KMS-11 (cell line): ENCODE measurements around the gene SPOCK2.

Source experiments
- H2AFZ ChIP-seq: fragments of 200-600 bp; sonication (generic); 2 replicates; pipeline ENCODE4 v1.6.1; 2016; ENCODE audit warnings: antibody characterized with exemption, mixed run types, low read depth
- H3K27ac ChIP-seq: fragments of 200-600 bp; sonication (generic); 2 replicates; pipeline ENCODE4 v1.6.1; 2016; ENCODE audit warnings: mild to moderate bottlenecking, mixed run types
- H3K27me3 ChIP-seq: fragments of 200-600 bp; sonication (generic); 2 replicates; pipeline ENCODE4 v1.6.1; 2017; ENCODE audit warnings: mild to moderate bottlenecking, low read depth, mixed run types, moderate library complexity; ENCODE audit not compliant: insufficient read depth
- H3K36me3 ChIP-seq: fragments of 200-600 bp; sonication (generic); 2 replicates; pipeline ENCODE4 v1.6.1; 2017; ENCODE audit warnings: mild to moderate bottlenecking, mixed run types; ENCODE audit not compliant: insufficient read depth
- H3K4me1 ChIP-seq: fragments of 200-600 bp; sonication (generic); 2 replicates; pipeline ENCODE4 v1.6.1; 2016; ENCODE audit warnings: mild to moderate bottlenecking, low read depth, mixed run types; ENCODE audit not compliant: poor library complexity, severe bottlenecking
- H3K4me2 ChIP-seq: fragments of 200-600 bp; sonication (generic); 2 replicates; pipeline ENCODE4 v1.7.0; 2016; ENCODE audit warnings: mild to moderate bottlenecking, mixed run types
- H3K4me3 ChIP-seq: fragments of 200-600 bp; sonication (generic); IDR thresholded peaks from 2 replicates; pipeline ENCODE4 v1.6.1; 2017; ENCODE audit warnings: low read depth, low read length, mixed read lengths; ENCODE audit not compliant: insufficient read depth
- H3K79me2 ChIP-seq: fragments of 200-600 bp; sonication (generic); 2 replicates; pipeline ENCODE4 v1.6.1; 2016; ENCODE audit warnings: low read depth, mixed run types; ENCODE audit not compliant: insufficient read depth
- H3K9ac ChIP-seq: fragments of 200-600 bp; sonication (generic); 2 replicates; pipeline ENCODE4 v1.6.1; 2016; ENCODE audit warnings: mild to moderate bottlenecking, mixed run types
- H4K20me1 ChIP-seq: fragments of 200-600 bp; sonication (generic); 2 replicates; pipeline ENCODE4 v1.6.1; 2016; ENCODE audit warnings: mild to moderate bottlenecking, mixed run types; ENCODE audit not compliant: insufficient read depth
- CTCF ChIP-seq: fragments of 200-600 bp; sonication (generic); conservative IDR thresholded peaks from 2 replicates; pipeline ENCODE4 v1.6.1; 2017; ENCODE audit warnings: low read depth, mild to moderate bottlenecking, antibody characterized with exemption, low read length, moderate library complexity, mixed read lengths

The SPOCK2 gene

GRCh38 chr10:72082856-72083789 lies 5.2 kb downstream of the SPOCK2 start:
- no peak overlapping the region for H3K9ac ChIP-seq
- no peak overlapping the region for H3K27ac ChIP-seq
- no peak overlapping the region for H3K4me2 ChIP-seq
- H2AFZ ChIP-seq = no peak overlapping the region
- no peaks in the 10 kb centered on the region for H3K27me3 ChIP-seq
- H4K20me1 ChIP-seq = no peaks in the 10 kb centered on the region
- TF ChIP-seq CTCF = no peak
- no peaks in the 10 kb centered on the region for H3K36me3 ChIP-seq
- H3K4me3 ChIP-seq = no peak overlapping the region
- H3K79me2 ChIP-seq = no peaks in the 10 kb centered on the region
- no peaks in the 10 kb centered on the region for H3K4me1 ChIP-seq

DNA sequence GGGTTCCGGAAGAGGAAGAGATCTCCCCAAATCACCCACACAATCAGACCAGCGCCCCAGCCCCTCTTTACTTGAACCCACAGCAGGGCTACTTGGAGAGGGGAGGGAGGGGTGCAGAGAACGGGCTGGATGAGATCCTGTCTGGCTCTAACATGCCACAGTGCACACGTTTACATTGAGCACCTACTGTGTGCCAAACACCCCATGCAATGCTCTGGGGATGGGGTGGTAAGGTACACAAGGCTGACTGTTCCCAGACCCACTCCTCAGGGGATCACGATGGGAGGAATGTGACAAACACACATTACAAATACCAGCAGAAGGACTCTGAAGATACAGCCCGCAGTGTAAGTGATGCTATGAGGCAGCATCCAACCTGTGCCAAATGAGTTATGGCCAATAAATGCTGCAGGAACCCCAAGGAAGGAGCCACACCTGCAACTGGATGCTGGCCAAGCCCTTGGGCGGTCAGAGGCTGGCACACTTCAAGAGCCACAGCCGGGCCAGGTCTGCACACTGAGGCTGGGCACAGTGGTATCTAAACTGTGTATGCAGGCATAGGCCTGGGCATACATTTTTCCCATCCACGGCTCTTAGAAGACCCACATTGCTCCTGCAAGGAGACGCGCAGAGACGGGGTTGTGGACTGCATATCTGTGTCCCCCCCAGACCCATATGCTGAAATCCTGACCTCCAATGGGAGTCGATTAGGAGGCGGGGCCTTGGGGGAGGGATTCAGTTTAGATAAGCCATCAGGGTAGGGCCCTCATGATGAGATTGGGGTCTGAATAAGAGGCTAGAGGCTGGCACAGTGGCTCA lies 6.4 kb downstream of the SPOCK2 start:
- Histone ChIP-seq H3K4me3 (no peak overlapping the region), H3K36me3 (no peaks in the 10 kb centered on the region), H3K4me2 (no peak overlapping the region), H3K79me2 (no peaks in the 10 kb centered on the region), H3K9ac (no peak overlapping the region), H3K4me1 (no peaks in the 10 kb centered on the region), H2AFZ (no peak overlapping the region), H3K27ac (no peak overlapping the region), H3K27me3 (no peaks in the 10 kb centered on the region), H4K20me1 (no peaks in the 10 kb centered on the region)
- no peak for TF ChIP-seq CTCF

- Histone ChIP-seq H3K4me2 (no peak overlapping the region), H3K4me1 (no peaks in the 10 kb centered on the region), H3K9ac (no peak overlapping the region), H4K20me1 (no peaks in the 10 kb centered on the region), H3K79me2 (no peaks in the 10 kb centered on the region), H3K27ac (no peak overlapping the region), H3K27me3 (no peaks in the 10 kb centered on the region), H3K4me3 (no peak overlapping the region), H3K36me3 (no peaks in the 10 kb centered on the region), H2AFZ (no peak overlapping the region)
- TF ChIP-seq CTCF = no peak
Observed at GRCh38 chr10:72081210-72081609, 7.1 kb downstream of the SPOCK2 start.

DNA sequence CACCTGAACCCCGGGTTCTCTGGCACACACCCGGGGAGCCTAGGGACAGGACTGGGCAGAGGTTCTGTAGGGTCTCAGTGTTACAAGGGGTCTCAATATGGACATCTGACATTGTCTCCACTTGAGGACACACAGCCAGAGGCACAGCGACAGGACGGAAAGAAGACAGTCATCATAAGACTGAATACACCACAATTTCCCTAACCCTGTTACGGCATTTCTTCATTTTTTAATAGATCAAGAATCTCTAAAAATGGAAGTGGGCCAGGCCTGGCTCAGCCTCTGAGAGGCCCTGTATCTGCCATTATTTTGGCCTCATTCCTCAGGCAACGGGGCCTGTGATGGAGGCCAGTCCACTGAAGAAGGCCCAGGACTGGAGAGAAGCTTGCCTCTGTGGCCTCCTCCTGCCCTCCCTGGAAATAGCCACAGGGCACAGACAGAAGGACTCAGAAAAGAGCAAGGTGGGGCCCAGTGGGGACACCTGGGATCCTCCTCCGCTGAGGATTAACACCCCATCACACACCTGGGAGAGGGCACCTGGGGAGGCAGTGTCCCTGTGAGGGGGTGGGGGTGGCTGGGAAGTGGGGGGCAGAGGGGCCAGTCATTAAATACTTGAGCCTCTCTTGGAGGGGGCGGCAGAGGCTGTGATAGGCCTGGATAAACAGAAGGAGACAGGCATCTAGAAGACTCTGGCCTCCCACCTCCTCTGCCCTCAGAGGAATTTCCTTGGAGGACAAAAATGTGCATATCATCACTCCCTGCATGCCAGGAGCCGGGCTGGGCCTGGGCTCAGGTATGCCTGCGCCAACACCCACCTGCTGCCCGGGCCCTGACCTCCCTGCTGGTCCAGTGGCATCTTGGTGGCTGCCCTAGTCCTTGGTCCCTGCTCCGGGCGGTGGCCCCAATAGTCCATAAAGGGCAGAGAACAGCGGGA lies 8.0 kb downstream of the SPOCK2 start:
- H2AFZ ChIP-seq = no peak overlapping the region
- H3K4me1 ChIP-seq = no peaks in the 10 kb centered on the region
- no peaks in the 10 kb centered on the region for H3K79me2 ChIP-seq
- no peak overlapping the region for H3K27ac ChIP-seq
- TF ChIP-seq CTCF = no peak
- H3K27me3 ChIP-seq = no peaks in the 10 kb centered on the region
- no peaks in the 10 kb centered on the region for H3K36me3 ChIP-seq
- no peaks in the 10 kb centered on the region for H4K20me1 ChIP-seq
- H3K9ac ChIP-seq = no peak overlapping the region
- no peak overlapping the region for H3K4me3 ChIP-seq
- H3K4me2 ChIP-seq = no peak overlapping the region
